ENCODE data around the gene APOBEC2. TPM values are rescaled to one million over a fixed set of nuclear protein-coding genes. Genes with fewer than 3 reads are reported as not detected.

The APOBEC2 gene
- total and polyA plus RNA-seq, 2 donors from 2014 or later: not detected

DNA sequence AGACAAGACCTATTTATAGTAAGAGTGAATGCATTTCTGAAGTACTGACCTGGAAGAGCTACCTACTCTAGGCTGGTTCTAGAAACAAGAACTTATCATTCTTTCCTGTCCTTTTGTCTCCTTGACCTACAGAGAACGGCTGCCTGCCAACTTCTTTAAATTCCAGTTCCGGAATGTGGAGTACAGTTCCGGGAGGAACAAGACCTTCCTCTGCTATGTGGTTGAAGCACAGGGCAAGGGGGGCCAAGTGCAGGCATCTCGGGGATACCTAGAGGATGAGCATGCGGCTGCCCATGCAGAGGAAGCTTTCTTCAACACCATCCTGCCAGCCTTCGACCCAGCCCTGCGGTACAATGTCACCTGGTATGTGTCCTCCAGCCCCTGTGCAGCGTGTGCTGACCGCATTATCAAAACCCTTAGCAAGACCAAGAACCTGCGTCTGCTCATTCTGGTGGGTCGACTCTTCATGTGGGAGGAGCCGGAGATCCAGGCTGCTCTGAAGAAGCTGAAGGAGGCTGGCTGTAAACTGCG is 8.3 kb downstream of the APOBEC2 start:
- intact Hi-C loops (cut with DNase I): no loop called here
- TF ChIP-seq, protein P1, sequence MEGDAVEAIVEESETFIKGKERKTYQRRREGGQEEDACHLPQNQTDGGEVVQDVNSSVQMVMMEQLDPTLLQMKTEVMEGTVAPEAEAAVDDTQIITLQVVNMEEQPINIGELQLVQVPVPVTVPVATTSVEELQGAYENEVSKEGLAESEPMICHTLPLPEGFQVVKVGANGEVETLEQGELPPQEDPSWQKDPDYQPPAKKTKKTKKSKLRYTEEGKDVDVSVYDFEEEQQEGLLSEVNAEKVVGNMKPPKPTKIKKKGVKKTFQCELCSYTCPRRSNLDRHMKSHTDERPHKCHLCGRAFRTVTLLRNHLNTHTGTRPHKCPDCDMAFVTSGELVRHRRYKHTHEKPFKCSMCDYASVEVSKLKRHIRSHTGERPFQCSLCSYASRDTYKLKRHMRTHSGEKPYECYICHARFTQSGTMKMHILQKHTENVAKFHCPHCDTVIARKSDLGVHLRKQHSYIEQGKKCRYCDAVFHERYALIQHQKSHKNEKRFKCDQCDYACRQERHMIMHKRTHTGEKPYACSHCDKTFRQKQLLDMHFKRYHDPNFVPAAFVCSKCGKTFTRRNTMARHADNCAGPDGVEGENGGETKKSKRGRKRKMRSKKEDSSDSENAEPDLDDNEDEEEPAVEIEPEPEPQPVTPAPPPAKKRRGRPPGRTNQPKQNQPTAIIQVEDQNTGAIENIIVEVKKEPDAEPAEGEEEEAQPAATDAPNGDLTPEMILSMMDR (IDR thresholded peaks at IDR 0.05; ENCODE audit: borderline replicate concordance, extremely low read depth, insufficient read depth): no peak
- Histone ChIP-seq H3K4me3 (ENCODE audit: low read length in 3 of 3) (no peak overlapping the region), H3K4me1 (ENCODE audit: control insufficient read depth in 2 of 3, insufficient read depth in 2 of 3, low read depth in 1 of 3, low read length in 3 of 3) (peaks cover 0 to 26% (median 9%) of the 10 kb centered on the region in 3 donors), H3K27ac (ENCODE audit: low read depth in 2 of 2, low read length in 2 of 2) (no peak overlapping the region), H3K9ac (ENCODE audit: low read length in 3 of 3) (no peak overlapping the region), H3K36me3 (ENCODE audit: control insufficient read depth in 2 of 3, insufficient read depth in 3 of 3, low read length in 3 of 3) (peaks cover 0 to 3% (median 0%) of the 10 kb centered on the region in 3 donors), H3K27me3 (ENCODE audit: control insufficient read depth, insufficient read depth, low read length) (no peaks in the 10 kb centered on the region), H3K9me3 (ENCODE audit: control insufficient read depth in 2 of 3, insufficient read depth in 1 of 3, low read length in 3 of 3) (no peaks in the 10 kb centered on the region)
- no peak for FAIRE-seq
- no peak for DNase-seq

DNA sequence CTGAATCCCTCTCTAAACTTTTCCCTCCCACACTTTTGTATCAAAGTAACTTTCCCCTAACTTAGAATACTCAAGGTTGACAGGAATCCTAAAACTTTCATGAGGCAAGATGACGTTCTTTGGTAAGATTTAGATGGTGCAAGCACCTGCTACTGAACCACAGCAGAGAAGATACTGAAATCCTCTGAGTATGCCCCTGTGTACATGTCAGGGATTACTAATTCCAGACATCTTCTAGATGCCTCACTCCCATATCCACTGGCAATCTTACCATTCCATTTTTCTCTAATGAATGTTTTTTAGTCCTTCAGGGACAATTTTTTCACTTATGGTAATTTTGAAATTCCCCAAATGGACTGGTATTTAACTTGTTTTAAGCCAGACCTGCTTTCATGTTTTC is 9.1 kb downstream of the APOBEC2 start:
- Histone ChIP-seq H3K27me3 (ENCODE audit: control insufficient read depth, insufficient read depth, low read length) (no peaks in the 10 kb centered on the region), H3K4me1 (ENCODE audit: control insufficient read depth in 2 of 3, insufficient read depth in 2 of 3, low read depth in 1 of 3, low read length in 3 of 3) (peaks cover 0 to 26% (median 11%) of the 10 kb centered on the region in 3 donors), H3K9me3 (ENCODE audit: control insufficient read depth in 2 of 3, insufficient read depth in 1 of 3, low read length in 3 of 3) (no peaks in the 10 kb centered on the region), H3K36me3 (ENCODE audit: control insufficient read depth in 2 of 3, insufficient read depth in 3 of 3, low read length in 3 of 3) (peaks cover 2 to 5% (median 2%) of the 10 kb centered on the region in 3 donors), H3K27ac (ENCODE audit: low read depth in 2 of 2, low read length in 2 of 2) (no peak overlapping the region), H3K9ac (ENCODE audit: low read length in 3 of 3) (no peak overlapping the region), H3K4me3 (ENCODE audit: low read length in 3 of 3) (no peak overlapping the region)
- TF ChIP-seq, protein P1 (IDR thresholded peaks at IDR 0.05; ENCODE audit: borderline replicate concordance, extremely low read depth, insufficient read depth): no peak
- intact Hi-C loops (cut with DNase I): no loop called here
- FAIRE-seq (no peak), DNase-seq (no peak)

DNA sequence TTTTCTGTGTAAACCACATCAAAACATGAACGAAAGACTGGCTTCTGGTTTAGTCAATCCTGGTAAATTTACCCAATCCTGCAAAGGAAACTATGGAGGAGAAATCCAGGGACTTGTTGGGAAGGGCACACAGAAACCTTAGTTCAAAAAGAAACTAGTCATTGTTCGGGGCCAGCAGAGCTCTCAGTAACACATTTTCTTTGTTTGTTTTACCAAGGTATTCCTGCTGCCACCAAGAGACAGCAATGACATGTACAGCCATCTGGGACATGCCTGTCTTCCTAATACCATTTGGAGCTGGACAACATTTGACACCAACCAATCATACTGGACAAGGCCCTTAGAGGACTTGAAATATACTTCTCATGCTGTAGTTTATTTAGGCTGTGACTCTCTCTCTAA is 10.9 kb downstream of the APOBEC2 start:
- H3K36me3 ChIP-seq (ENCODE audit: control insufficient read depth in 2 of 3, insufficient read depth in 3 of 3, low read length in 3 of 3): peaks cover 3 to 13% (median 5%) of the 10 kb centered on the region in 3 donors
- peak overlapping the region; percentile 71 to 76 for H3K27ac ChIP-seq (ENCODE audit: low read depth in 2 of 2, low read length in 2 of 2)
- H3K4me3 ChIP-seq (ENCODE audit: low read length in 3 of 3): no peak overlapping the region
- H3K27me3 ChIP-seq (ENCODE audit: control insufficient read depth, insufficient read depth, low read length): no peaks in the 10 kb centered on the region
- peaks cover 0 to 18% (median 11%) of the 10 kb centered on the region in 3 donors for H3K4me1 ChIP-seq (ENCODE audit: control insufficient read depth in 2 of 3, insufficient read depth in 2 of 3, low read depth in 1 of 3, low read length in 3 of 3)
- no peak for FAIRE-seq
- peak overlapping the region in 1 of 3 donors; percentile 20 for H3K9ac ChIP-seq (ENCODE audit: low read length in 3 of 3)
- peak in 1 of 5 donors; percentile 45 for DNase-seq
- intact Hi-C loops (cut with DNase I): no loop called here
- TF ChIP-seq, protein P1 (IDR thresholded peaks at IDR 0.05; ENCODE audit: borderline replicate concordance, extremely low read depth, insufficient read depth): no peak
- H3K9me3 ChIP-seq (ENCODE audit: control insufficient read depth in 2 of 3, insufficient read depth in 1 of 3, low read length in 3 of 3): no peaks in the 10 kb centered on the region

All from kidney (tissue), 14 donors.